Endothelial cell of umbilical vein (primary cell): ENCODE results near the gene CXCL6.

Experiments used
- EZH2 ChIP-seq: IDR thresholded peaks from 2 replicates; pipeline ENCODE4 v1.6.1; 2012; ENCODE audit warnings: borderline replicate concordance, low read depth, mild to moderate bottlenecking, moderate library complexity, low read length, inconsistent platforms; ENCODE audit not compliant: severe bottlenecking
- FOS ChIP-seq: IDR thresholded peaks from 2 replicates; pipeline ENCODE4 v1.6.1; 2011; ENCODE audit warnings: mild to moderate bottlenecking, low read length, moderate library complexity, borderline replicate concordance; ENCODE audit not compliant: insufficient read depth
- GATA2 ChIP-seq: IDR thresholded peaks from 2 replicates; pipeline ENCODE4 v1.7.0; 2011; ENCODE audit warnings: low read depth, mild to moderate bottlenecking, moderate library complexity, mixed read lengths, low read length; ENCODE audit not compliant: insufficient read length, insufficient read depth
- JUN ChIP-seq: IDR thresholded peaks from 2 replicates; pipeline ENCODE4 v1.6.1; 2011; ENCODE audit warnings: borderline replicate concordance, low read depth; ENCODE audit not compliant: insufficient read length, insufficient read depth
- MYC ChIP-seq: IDR thresholded peaks from one replicate; pipeline ENCODE4 v1.6.1; 2011; ENCODE audit warnings: mild to moderate bottlenecking, low read depth, low read length
- POLR2A ChIP-seq: IDR thresholded peaks from 2 replicates; pipeline ENCODE4 v1.6.1; 2012; ENCODE audit warnings: low read depth, mild to moderate bottlenecking, control low read depth, low read length
- POLR2AphosphoS5 ChIP-seq: IDR thresholded peaks from 2 replicates; pipeline ENCODE4 v1.6.1; 2012; ENCODE audit warnings: low read depth, mild to moderate bottlenecking, control low read depth, low read length, moderate library complexity; ENCODE audit not compliant: insufficient read depth
- TF ChIP-seq, protein P1 (sequence below), 2 donors: IDR thresholded peaks; 1 replicate in 1 of 2; 2 replicates in 1 of 2; pipeline ENCODE4 v1.5.1; 2011; ENCODE audit warnings: low read length in 2 of 2, mild to moderate bottlenecking in 2 of 2, moderate library complexity in 2 of 2, control low read depth in 1 of 2, inconsistent platforms in 1 of 2, low read depth in 1 of 2; ENCODE audit not compliant: insufficient read depth in 1 of 2; ENCODE audit errors: extremely low read depth in 1 of 2
- TF ChIP-seq, protein P2 (sequence below): IDR thresholded peaks from 2 replicates; pipeline ENCODE4 v1.6.1; 2011; ENCODE audit not compliant: insufficient read depth, insufficient read length

DNA sequence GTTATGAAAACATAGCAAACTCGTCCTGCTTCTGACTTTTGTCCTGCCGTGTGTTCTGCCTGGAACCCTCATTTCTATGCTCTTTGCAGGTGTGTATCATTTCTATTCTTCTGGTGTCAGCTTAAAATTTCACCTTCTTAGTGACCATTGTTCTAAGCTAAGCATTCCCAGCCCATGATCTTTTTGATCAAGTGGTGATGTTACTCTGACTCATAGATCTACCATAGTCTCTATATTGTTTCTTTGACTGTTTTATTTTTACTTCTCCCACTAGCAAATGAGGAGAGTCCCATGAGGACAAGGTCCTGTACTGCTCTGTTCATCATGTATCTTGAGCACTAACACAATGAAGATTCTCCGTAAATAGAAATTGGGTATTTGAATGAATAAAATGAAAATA, 14.1 kb upstream of the CXCL6 start:
- no peak for TF ChIP-seq POLR2A
- TF ChIP-seq, protein P1, sequence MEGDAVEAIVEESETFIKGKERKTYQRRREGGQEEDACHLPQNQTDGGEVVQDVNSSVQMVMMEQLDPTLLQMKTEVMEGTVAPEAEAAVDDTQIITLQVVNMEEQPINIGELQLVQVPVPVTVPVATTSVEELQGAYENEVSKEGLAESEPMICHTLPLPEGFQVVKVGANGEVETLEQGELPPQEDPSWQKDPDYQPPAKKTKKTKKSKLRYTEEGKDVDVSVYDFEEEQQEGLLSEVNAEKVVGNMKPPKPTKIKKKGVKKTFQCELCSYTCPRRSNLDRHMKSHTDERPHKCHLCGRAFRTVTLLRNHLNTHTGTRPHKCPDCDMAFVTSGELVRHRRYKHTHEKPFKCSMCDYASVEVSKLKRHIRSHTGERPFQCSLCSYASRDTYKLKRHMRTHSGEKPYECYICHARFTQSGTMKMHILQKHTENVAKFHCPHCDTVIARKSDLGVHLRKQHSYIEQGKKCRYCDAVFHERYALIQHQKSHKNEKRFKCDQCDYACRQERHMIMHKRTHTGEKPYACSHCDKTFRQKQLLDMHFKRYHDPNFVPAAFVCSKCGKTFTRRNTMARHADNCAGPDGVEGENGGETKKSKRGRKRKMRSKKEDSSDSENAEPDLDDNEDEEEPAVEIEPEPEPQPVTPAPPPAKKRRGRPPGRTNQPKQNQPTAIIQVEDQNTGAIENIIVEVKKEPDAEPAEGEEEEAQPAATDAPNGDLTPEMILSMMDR (IDR thresholded peaks at IDR 0.05; ENCODE audit: extremely low read depth in 1 of 2, insufficient read depth in 1 of 2, low read depth in 1 of 2, low read length in 2 of 2) = no peak
- TF ChIP-seq POLR2AphosphoS5 = no peak
- no peak for TF ChIP-seq EZH2
- TF ChIP-seq MYC = no peak
- TF ChIP-seq, protein P2, sequence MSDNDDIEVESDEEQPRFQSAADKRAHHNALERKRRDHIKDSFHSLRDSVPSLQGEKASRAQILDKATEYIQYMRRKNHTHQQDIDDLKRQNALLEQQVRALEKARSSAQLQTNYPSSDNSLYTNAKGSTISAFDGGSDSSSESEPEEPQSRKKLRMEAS = no peak
- TF ChIP-seq FOS = peak; percentile 65
- peak; percentile 7 for TF ChIP-seq JUN
- no peak for TF ChIP-seq GATA2
